Suprapubic skin (tissue), 3 donors: ENCODE results near the gene FEV.

Experiments
- EP300 ChIP-seq: sonication (generic); formaldehyde crosslinking; IDR thresholded peaks from one replicate; pipeline ENCODE4 v1.6.1; 2017; ENCODE audit warnings: antibody characterized with exemption
- POLR2A ChIP-seq, 2 donors: fragments of 450-650 bp; IDR thresholded peaks; one replicate each; pipeline ENCODE4 v1.6.1; 2017; ENCODE audit warnings: antibody characterized with exemption in 2 of 2, mild to moderate bottlenecking in 2 of 2, moderate library complexity in 2 of 2
- TF ChIP-seq, protein P1 (sequence below), 2 donors: fragments of 200-600 bp in 1 of 2; fragments of 450-650 bp in 1 of 2; sonication (generic) in 1 of 2; IDR thresholded peaks; one replicate each; pipeline ENCODE4 v1.5.1; 2016 to 2019; ENCODE audit warnings: antibody characterized with exemption in 2 of 2, mild to moderate bottlenecking in 1 of 2, moderate library complexity in 1 of 2

DNA sequence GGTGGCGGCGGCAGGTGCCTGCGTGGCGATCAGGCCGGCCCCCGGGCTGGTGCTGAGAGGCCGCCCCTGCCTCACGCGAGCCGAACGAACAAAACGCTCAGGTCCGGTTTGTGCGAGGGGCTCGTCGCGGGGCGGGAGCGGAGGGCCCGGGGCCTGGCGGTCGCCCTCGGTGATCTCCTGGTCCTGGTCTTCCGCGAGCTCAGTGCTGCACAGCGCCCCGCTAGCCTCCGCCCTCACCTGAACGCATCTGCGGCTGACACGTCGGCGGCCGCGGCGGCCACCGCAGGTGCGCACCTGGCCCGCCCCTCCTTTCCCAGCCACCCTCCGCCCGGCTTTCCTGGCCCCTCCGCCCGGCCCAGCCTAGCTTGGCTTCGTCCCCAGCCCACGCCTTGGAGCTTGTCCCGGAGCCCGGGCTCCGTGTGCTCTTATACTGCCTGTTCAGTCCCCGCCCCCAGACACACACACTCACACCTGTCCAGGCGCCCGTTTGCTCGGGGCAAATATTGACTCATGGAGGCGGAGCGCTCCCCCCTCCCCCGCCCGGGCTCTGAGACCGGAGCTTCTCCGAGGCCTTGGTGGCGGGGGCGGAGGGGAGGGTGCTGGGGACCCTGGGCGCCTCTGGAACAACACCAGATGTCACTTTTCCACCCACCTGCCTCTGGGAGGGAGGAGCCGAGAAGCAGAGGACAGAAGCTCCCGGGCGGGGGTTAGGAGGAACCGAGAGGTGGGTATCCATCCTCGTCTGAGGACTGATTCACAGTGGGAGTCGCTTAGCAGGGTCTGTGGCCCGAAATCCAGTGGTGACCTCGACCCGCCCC is 16.8 kb upstream of the FEV start:
- no peak for TF ChIP-seq POLR2A (IDR thresholded peaks at IDR 0.05)
- TF ChIP-seq, protein P1, sequence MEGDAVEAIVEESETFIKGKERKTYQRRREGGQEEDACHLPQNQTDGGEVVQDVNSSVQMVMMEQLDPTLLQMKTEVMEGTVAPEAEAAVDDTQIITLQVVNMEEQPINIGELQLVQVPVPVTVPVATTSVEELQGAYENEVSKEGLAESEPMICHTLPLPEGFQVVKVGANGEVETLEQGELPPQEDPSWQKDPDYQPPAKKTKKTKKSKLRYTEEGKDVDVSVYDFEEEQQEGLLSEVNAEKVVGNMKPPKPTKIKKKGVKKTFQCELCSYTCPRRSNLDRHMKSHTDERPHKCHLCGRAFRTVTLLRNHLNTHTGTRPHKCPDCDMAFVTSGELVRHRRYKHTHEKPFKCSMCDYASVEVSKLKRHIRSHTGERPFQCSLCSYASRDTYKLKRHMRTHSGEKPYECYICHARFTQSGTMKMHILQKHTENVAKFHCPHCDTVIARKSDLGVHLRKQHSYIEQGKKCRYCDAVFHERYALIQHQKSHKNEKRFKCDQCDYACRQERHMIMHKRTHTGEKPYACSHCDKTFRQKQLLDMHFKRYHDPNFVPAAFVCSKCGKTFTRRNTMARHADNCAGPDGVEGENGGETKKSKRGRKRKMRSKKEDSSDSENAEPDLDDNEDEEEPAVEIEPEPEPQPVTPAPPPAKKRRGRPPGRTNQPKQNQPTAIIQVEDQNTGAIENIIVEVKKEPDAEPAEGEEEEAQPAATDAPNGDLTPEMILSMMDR (IDR thresholded peaks at IDR 0.05) = no peak
- no peak for TF ChIP-seq EP300
